GM21423 (cell line): ENCODE data around the gene EED.

Source experiments
- ATAC-seq: cut with Tn5 transposase; IDR thresholded peaks from one replicate; pipeline ENCODE4 v1.9.1; 2021; ENCODE audit warnings: mild to moderate bottlenecking, moderate library complexity; ENCODE audit not compliant: unreplicated experiment

Gene EED, protein sequence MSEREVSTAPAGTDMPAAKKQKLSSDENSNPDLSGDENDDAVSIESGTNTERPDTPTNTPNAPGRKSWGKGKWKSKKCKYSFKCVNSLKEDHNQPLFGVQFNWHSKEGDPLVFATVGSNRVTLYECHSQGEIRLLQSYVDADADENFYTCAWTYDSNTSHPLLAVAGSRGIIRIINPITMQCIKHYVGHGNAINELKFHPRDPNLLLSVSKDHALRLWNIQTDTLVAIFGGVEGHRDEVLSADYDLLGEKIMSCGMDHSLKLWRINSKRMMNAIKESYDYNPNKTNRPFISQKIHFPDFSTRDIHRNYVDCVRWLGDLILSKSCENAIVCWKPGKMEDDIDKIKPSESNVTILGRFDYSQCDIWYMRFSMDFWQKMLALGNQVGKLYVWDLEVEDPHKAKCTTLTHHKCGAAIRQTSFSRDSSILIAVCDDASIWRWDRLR

DNA sequence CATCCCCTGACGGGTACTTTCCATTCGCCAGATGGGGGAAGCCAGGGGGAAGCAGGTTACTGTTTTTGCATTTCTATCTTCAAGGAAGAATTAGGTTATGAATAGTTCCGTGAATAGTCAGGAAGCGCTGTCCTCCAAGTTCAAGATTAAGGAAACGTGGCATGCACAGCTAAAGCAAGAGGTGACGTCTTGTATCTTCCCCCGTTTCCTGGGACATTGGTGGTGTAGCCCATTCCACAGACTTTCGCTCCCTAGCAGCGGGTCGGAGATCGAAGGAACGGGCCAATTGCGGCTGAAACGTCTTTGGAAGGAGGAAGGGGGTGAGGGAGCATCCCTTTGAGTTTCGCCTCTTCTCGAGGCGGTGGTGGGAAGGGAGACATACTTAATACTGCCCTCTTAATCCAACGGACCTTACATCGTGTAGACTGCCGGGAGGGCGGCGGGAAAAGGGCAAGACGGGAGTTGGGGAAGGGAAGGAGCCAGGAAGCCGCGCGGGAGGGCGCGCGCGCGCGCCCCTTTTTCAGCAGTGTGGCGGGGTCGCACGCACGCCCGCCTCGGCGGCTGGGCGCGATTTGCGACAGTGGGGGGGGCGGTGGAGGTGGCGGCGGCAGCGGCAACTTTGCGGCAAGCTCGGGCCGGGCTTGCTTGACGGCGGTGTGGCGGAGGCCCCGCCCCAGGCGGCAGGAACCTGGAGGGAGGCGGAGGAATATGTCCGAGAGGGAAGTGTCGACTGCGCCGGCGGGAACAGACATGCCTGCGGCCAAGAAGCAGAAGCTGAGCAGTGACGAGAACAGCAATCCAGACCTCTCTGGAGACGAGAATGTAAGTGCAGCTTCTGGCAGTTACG, at the start of gene EED:
EED (plus strand) TSS at position 232 of the 847 bp plus-strand sequence; CDS start at position 709, 477 bp downstream.
- peak; percentile 69 for ATAC-seq

DNA sequence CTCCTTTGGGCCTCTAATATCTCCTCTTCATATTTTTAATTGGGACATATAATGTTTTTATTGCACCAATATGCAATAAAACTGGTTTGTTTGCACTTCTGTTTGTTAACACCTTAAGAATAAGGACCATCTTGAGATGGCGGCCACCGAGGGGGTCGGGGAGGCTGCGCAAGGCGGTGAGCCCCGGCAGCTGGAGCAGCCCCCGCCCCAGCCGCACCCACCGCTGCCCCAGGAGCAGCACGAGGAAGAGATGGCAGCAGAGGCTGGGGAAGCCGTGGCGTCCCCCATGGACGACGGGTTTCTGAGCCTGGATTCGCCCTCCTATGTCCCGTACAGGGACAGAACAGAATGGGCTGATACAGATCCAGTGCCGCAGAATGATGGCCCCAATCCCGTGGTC, 49.6 kb upstream of the EED start:
- ATAC-seq = no peak

DNA sequence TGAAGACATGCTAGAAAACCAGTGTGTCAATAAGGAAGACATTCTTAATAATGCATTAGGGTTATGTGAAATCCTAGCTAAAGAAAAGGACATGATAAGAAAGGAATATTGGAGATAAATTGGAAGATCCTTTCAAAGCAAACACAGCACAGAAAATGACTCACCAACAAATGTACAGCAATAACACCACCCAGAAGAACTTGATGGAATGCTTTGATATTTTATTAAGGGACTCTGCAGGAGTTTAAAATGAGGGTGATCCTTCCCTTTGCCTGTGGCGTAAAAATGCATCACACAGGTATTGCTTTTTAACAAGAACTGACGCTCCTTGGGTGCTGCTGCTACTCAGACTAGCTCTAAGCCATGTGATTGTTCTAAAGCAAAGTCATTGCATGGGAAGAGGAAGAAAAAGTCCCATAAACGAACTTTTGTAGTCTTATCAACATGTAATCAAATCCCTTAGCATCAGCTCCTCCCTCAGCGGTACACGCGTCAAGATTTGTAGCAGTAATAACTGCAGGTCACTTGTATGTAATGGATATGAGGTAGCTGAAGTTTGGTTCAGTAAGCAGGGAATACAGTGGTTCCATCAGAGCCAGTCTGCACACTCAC, 48.4 kb upstream of the EED start:
- ATAC-seq = no peak

DNA sequence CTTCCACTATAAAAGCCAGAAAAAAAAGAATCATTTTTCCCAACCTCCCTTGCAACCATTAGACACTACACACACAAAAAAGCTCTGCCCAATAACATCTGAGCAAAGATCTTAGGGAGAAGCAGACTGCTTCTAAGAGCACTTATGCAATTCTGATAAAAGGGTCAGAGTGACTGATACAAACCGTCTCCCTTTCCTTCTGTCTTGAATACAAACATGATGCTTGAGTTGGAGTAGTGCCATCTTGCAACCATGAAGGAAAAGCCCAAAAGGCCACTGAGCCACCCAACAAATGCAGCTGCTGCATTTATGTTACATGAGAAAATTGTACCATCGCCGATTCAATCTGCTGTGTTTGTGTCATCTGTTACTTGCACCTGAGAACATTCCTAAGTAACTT, 47.6 kb upstream of the EED start:
- no peak for ATAC-seq

DNA sequence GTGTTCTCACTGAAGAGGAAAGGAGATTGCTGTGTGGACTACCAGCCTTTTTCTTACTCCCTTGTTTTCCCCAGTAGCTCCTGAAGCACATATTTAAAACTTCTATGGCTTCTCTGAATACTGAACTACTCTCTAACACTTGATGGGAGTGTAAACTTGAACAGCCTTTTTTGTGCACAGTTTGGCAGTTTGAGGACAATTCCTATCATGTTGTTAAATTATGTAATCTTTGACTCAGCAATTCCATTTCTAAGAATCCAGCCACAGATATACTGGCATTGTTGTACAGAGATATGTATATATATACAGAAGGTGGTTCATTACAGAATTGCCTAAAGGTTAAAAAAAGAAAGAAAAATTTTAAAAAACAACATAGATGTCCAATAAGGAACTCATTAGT, 47.1 kb upstream of the EED start:
- ATAC-seq = no peak

DNA sequence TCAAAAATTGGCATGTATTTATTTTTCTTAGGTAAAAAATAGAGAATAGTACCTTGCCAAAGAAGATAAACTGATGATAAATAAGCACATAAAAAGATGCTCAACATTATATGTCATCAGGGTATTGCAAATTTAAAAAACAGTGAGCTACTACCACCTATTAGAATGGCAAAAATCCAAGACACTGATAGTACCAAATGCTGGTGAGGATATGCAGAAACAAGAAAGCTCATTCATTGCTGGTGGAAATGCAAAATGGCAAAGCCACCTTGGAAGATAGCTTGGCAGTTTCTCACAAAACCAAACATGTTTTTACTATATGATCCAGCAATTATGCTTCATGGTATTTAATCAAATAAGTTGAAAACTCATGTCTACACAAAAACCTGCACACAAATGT, 46.4 kb upstream of the EED start:
- ATAC-seq = no peak

DNA sequence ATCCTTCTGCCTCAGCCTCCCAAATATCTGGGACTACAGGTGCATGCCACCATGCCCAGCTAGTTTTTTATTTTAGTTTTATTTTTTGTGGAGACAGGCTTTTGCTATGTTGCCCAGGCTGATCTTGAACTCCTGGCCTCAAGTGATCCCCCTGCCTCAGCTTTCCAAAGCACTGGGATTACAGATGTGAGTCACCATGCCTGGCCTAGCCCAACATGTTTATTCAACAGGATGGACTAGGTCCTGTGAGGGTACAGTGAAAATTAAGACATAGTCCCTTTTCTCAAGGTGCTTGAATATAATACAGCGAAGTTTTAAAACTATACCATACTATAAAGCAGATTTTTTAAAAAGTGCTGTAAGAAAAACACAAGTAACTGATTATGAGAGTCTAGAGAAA, 45.2 kb upstream of the EED start:
- ATAC-seq = no peak

DNA sequence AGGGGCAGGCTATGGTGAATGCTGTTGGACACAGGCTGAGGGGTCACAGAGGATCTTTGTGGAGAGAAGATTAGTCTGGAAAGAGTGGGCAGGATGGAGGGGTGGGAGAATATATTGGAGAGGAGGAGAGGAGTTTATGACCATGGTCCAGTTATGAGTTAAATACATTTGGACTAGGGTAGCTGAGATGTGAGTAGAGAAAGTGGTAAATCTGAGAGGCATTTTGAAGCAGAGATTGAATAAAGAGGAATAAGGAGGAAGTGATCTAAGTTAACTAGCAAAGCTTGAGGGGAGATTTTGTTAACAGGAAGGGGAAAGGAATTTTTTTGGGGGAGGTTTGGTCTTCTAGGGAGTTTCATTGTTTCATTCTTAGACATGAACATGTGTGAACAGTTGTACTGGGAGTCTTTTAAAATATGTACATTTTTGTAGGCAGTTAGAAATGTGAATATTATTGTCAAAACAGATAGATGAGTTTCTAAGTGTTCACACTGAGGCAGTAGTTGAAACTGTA, 43.1 kb upstream of the EED start:
- ATAC-seq = no peak

DNA sequence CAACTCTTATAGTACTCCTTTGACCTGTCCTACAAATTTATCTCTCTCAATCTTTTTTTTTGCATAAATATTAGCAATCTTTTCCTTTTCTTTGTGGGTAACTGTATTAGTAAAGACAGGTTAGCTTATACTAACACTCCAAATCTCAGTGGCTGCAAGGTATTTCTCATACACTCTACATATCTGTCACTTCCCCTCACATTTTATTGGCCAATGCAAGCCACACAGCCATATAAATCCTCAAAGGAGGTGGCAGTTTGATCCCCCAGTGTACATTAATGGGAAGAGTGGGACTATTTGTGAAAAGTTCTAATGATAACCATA, 42.6 kb upstream of the EED start:
- ATAC-seq = peak; percentile 33

DNA sequence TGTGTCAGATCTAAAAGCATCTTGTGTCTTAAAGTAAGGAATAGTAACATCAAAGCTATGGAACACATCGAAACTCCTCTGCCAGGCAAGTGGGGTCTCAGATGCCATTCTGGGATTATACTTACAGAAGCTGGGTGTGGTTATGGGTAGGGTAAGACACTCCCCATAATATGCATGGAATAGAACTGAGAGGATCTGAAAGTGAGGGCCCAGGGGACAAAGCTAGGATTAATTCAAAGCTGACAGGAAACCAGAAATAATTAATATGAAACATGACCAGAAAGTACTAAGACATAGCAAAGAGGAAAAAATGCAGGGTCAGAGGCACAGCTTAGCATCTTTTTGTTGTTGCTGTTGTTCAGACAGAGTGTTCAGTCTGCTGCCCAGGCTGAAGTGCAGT, 40.2 kb upstream of the EED start:
- no peak for ATAC-seq

DNA sequence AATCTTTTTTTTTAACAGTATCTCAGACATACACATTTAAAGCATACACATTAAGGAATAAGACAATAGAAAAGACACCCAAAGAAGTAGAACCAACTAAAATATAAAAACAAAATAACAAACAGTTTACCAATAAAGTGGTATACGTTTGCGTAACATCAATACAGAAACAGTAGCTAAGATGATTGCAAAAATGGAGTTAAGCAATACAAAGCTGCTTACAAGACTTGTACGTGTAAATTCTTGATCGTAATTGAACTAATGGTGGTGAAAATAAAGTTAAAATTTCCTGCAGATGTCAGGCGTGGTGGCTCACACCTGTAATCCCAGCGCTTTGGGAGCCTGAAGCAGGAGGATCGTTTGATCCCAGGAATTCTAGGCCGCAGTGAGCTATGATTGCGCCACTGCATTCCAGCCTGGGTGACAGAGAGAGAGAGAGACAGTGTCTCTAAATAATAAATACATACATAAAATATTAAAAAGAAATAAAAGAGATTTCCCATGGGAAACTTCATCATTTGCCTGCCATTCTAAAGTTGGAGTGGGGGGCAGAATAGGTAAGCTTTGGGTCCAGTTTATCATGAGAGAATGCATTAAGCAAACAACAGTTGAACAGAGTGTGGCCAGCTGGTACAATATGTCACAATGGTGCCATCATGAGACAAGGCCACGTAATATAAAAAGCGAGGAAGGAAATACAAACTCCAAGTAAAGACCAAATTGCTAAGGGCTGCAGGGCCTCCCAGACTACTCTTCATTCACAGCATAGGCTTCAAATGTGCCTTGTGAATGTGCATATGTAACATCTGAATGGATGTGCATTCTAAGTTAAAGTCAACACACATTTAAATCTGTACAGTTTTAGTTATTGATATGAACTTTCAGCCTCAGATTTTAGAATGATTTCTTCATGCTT, 38.9 kb upstream of the EED start:
- no peak for ATAC-seq

DNA sequence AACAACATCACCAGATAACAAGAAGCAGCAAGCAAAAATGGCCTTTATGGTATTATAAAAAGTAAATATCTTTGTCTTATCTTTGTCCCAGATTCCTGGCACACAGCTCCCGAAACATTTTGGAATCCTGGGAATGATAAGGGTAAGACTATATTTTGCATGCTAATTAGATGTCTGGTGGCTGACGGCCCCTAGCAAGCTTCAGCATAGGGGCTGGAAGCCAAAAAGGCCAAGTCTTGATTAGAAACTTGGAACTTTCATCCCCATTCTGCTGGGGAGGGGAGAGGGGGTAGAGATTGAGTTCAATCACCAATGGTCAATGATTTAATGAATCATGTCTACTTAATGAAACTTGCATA, 38.2 kb upstream of the EED start:
- no peak for ATAC-seq

DNA sequence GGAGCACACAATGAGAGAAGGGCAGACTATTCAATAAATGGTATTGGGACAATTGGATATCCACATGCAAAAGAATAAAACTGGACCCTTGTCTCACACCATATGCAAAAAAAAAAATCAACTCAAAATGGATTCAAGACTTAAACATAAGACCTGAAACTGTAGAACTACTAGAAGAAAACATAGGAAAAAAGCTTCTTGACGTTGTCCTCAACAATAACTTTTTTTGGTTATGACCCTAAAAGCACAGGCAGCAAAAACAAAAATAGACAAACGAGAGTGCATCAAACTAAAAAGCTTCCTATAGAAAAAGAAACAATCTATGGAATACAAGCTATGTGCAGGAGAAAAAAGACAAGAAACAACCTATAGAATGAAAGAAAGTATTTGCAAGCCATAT, 37.1 kb upstream of the EED start:
- no peak for ATAC-seq

DNA sequence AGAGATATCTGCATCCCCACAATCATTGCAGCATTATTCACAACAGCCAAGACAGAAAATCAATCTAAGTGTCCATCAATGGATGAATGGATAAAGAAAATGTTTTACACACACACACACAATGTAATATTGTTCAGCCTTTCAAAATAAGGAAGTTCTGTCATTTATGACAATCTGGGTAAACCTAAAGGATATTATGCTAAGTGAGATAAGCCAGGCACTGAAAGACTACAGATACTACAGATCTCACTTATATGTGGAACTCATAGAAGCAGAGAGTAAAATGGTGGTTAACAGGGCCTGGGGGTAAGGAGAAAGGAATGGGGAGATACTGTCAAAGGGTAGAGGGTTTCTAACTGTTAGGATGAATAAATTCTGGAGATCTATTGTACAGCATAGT, 36.0 kb upstream of the EED start:
- no peak for ATAC-seq

DNA sequence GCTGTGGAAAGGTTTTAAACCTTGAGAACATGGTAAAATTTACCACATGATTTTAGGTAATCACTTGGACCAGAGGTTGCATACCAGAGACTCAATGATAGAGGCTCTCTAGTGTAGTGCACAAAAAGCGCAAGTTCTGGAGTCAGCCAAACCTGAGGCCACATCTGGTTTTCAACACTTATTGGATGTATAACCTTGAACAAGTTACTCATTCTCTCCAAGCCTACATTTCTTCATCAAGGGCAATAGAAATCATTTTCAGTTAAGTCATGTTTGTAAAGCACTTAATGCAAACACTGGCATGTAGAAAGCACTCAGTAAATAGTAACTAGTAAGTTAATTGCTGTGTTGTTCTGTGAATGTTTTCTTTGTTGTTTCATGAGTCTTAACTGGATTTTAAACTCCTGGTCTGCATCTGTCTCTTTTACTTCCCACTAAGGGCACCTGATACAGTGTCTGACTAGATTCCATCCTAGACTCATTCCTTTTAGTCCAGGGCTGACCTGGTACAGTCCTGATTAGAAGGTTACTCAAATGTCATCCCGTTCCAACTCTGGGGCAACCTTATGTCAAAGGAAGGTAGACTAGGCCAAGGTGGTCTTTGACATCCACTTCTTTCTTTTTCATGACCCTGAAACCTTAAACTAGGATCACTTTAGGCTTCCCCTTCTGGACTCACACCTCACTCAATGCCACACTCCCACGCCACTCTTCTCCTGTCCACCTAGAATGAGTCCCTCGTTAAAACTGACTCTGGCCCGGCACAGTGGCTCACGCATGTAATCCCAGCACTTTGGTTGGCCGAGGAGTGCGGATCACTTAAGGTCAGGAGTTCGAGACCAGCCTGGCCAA, 34.5 kb upstream of the EED start:
- ATAC-seq = no peak

DNA sequence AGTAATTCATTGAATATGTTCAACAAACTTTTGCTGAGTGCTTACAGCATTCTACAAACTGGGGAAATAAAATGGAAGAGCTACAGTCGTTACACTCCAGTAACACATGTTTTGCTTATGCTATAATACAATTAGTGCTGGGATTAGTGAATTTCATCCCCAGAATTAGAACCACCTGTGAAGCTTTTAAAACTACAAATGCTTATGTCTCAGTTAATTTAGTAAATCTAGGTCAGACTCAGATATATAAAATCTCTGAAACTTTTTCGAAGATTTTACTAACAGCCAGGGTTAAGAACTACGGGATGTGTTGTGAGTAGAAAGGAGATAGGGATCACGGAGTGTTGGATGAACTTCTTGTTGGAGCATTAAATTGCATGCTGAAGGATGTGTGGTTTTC, 33.7 kb upstream of the EED start:
- no peak for ATAC-seq

DNA sequence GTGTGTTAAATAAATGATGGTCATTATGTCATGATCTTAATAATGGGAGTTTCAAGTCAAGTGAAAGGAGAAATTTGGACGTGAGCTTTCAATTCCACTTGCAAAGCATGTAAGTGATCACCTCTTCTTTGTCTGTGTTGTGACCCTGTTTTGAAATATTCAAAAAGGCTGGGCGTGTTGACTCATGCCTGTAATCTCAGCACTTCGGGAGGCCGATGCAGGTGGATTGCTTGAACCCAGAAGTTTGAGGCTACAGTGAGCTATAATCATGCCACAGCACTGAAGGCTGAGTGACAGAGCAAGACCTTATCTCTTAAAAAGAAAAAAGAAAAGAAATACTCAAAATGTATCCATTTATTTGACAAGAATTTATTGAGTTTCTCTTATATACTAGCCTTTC, 32.9 kb upstream of the EED start:
- peak; percentile 30 for ATAC-seq

DNA sequence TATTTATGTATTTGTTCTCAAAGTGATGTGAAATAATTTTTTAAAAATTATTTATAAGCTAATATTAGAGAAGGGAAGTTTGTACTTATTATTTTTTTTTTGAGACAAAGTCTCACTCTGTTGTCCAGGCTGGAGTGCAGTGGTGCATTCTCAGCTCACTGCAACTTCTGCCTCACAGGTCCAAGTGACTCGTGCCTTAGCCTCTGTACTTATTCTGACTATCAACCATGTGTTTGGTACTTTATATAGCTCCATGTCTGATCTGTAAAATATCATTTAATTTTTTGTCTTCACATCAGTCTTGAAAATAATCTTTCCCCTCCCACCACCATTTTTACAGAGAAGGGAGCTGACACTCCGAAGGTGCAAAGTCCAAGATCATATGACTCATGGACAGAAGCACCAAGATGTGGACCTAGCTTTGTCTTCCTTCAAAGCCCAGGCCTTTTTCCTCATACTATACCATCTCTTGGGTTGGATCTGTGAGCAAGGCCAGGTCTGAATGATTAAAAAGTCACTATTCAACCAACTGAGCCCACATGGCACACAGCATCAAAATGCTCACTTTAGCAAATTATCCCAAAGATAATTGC, 32.4 kb upstream of the EED start:
- ATAC-seq = no peak

DNA sequence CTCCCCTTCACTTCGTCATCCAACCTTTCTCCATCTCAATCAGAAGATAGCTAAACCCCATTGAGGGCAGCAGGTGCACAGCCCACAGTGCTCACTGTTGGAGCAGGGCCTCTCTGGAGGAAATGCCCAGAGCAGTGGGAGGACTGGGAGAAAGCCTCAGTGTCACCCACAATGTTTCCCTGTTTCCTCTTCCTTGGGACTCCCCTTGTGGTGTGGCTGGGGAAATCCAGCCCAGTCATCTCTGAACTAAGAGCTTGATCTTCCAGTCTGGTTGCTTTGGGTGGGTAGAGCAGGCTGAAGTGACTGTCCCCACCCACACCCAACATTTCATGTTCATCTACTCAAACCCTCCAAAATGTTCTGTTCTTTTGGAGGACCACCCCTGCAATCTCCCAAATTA, 29.8 kb upstream of the EED start:
- ATAC-seq = peak; percentile 29
